Activated T-helper 1 cell treated with anti-CD3 and anti-CD28 coated beads, Interleukin-2, amount 50 U/mL, for 16 hours (primary cell): Measurements from ENCODE around the gene HOXA1.
"Not testable (repeated sequence)": the region's sequence is repeated elsewhere in the genome, so short reads cannot be mapped to it uniquely, and the experiment has no call there.

ENCODE experiments used
- DNase-seq, 2 donors: peaks; one replicate each; pipeline ENCODE4 v3.0.0-alpha.2; 2020; ENCODE audit warnings: low read depth in 1 of 2, low spot score in 1 of 2

The HOXA1 gene

GRCh38 chr7:27053153-27053552, 42.6 kb downstream of the HOXA1 start:
- DNase-seq, result no peak

DNA sequence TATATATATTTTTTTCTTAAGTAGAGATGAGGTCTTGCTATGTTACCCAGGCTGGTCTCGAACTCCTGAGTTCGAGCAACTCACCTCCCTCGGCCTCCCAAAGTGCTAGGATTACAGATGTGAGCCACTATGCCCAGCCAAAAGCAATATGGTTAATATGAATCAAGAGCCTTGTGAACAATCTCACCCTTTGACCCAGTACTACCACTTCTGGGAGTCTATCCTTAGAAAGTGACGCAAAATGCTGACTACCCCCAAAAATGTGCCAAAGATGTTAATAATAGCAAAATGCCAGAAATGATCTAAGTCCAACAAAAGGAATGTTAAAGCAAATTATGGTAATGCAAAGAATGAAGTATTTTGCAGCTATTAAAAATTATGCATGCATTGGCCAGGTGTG, 44.3 kb downstream of the HOXA1 start:
- no peak for DNase-seq

DNA sequence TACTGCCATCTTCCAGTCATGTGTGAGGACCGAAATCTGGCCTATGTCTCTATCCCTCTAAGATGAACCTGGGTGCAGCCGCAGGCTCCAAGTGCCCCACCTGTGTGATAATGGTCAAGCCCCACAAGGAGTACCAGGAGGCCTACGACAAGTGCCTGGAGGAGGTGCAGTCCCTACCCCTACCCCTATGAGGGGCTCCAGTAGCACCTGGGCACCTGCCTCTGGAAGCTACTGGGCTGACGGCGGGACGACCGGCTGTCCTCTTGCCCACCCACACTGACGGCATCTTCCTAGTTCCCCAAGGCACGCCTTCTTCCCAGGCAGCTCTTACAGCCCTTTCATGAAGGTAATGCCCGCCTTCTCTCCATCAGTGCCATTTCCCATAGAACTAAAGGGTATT, 47.4 kb downstream of the HOXA1 start:
- no peak for DNase-seq

- DNase-seq, result no peak
Observed at GRCh38 chr7:27046854-27047549, 48.8 kb downstream of the HOXA1 start.

DNA sequence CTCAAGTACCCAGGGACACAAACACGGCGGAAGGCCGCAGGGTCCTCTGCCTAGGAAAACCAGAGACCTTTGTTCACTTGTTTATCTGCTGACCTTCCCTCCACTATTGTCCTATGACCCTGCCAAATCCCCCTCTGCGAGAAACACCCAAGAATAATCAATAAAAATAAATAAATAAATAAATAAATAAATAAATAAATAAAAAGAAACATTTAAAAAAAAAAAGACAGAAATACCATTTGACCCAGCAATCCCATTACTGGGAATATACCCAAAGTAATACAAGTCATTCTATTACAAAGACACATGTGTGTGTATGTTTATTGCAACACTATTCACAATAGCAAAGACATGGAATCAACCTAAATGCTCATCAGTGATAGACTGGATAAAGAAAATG, 49.8 kb downstream of the HOXA1 start:
- not testable (repeated sequence) for DNase-seq

DNA sequence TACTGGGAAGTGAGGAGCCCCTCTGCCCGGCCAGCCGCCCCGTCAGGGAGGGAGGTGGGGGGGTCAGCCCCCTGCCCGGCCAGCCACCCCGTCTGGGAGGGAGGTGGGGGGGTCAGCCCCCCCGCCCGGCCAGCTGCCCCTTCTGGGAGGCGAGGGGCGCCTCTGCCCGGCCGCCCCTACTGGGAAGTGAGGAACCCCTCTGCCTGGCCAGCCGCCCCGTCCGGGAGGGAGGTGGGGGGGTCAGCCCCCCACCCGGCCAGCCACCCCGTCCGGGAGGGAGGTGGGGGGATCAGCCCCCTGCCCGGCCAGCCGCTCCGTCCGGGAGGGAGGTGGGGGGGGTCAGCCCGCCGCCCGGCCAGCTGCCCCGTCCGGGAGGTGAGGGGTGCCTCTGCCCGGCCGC, 50.7 kb downstream of the HOXA1 start:
- not testable (repeated sequence) for DNase-seq
